Measurements from ENCODE around the gene PDLIM1. TPM values are rescaled to one million over a fixed set of nuclear protein-coding genes. Genes with fewer than 3 reads are reported as not detected.

PDLIM1 gene
- total and polyA plus RNA-seq, 10 of the 15 experiments (the other 5 are each of a cell fraction or from before 2014, with no cell fraction given): 95.7 to 714 (median 309) TPM

- ChIA-PET CTCF (no interaction called here), RAD21 (ENCODE audit: unreplicated experiment) (no interaction called here), POLR2A (no interaction called here), SMC1A (ENCODE audit: uncharacterized antibody, unreplicated experiment) (no interaction called here)
- no peak overlapping the region for H3K4me2 ChIP-seq (ENCODE audit: control insufficient read depth, insufficient read depth)
- TF ChIP-seq SUZ12 (IDR thresholded peaks at IDR 0.05; ENCODE audit: unreplicated experiment) (no peak), ESRRA (IDR thresholded peaks at IDR 0.05; ENCODE audit: low read length) (no peak)
- TF ChIP-seq, protein P1, sequence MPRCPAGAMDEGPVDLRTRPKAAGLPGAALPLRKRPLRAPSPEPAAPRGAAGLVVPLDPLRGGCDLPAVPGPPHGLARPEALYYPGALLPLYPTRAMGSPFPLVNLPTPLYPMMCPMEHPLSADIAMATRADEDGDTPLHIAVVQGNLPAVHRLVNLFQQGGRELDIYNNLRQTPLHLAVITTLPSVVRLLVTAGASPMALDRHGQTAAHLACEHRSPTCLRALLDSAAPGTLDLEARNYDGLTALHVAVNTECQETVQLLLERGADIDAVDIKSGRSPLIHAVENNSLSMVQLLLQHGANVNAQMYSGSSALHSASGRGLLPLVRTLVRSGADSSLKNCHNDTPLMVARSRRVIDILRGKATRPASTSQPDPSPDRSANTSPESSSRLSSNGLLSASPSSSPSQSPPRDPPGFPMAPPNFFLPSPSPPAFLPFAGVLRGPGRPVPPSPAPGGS (IDR thresholded peaks at IDR 0.05; ENCODE audit: borderline replicate concordance, insufficient read depth, low read depth, low read length, poor library complexity, severe bottlenecking): no peak
- no peaks in the 10 kb centered on the region for H3K27me3 ChIP-seq (replicated peaks in 1 of 2; ENCODE audit: control insufficient read depth in 2 of 2, insufficient read depth in 2 of 2, low read length in 1 of 2)
- ATAC-seq: no peak
- H4K20me1 ChIP-seq (ENCODE audit: control insufficient read depth, insufficient read depth): no peaks in the 10 kb centered on the region
- WGBS (ENCODE audit: insufficient coverage, insufficient replicate concordance, low lambda C conversion rate, missing lambda C conversion rate): 63% methylated on average over 3 of the region's 3 CpGs
- no peak overlapping the region for H3K27ac ChIP-seq (ENCODE audit: control insufficient read depth, insufficient read depth)
- intact Hi-C loops (cut with micrococcal nuclease; ENCODE audit: unreplicated experiment): no loop called here
- no peaks in the 10 kb centered on the region for H3K4me1 ChIP-seq (ENCODE audit: control insufficient read depth, insufficient read depth, low read length)
- no peak overlapping the region for H3K9ac ChIP-seq (ENCODE audit: control insufficient read depth, insufficient read depth, low read length)
- no peak for DNase-seq (ENCODE audit: low read depth, low spot score)
- H3K36me3 ChIP-seq (ENCODE audit: control insufficient read depth in 2 of 2, insufficient read depth in 2 of 2, low read length in 1 of 2): no peaks in the 10 kb centered on the region
- no peaks in the 10 kb centered on the region; the same call in 2 of the 3 replicates for H3K9me3 ChIP-seq (replicated peaks; ENCODE audit: control insufficient read depth, insufficient read depth, low read length)
- H2AFZ ChIP-seq (ENCODE audit: control insufficient read depth, low read depth, low read length): no peak overlapping the region
- H3K79me2 ChIP-seq (ENCODE audit: control insufficient read depth, insufficient read depth, low read length): no peaks in the 10 kb centered on the region
- in situ Hi-C loops (cut with MboI): no loop called here
- no peak for FAIRE-seq
- H3K4me3 ChIP-seq: no peak overlapping the region
- no TSS peak for BruUV-seq (replicated peaks)
Measured at GRCh38 chr10:95220539-95220938, 70.3 kb downstream of the PDLIM1 start.

GRCh38 chr10:95217476-95217875 is 73.3 kb downstream of the PDLIM1 start:
- BruUV-seq (replicated peaks): no TSS peak
- ATAC-seq: no peak
- no peak overlapping the region for H3K9ac ChIP-seq (ENCODE audit: control insufficient read depth, insufficient read depth, low read length)
- intact Hi-C loops (cut with micrococcal nuclease; ENCODE audit: unreplicated experiment): no loop called here
- ChIA-PET CTCF (interaction anchor here (0.6 to 1.5 kb wide), 4 partner anchors 26 to 931 kb away, joined by 3 to 4 read pairs (median 3); no protein-coding TSS in a partner anchor), POLR2A (no interaction called here), RAD21 (ENCODE audit: unreplicated experiment) (no interaction called here), SMC1A (ENCODE audit: uncharacterized antibody, unreplicated experiment) (interaction anchor here (1.8 kb wide), 1 partner anchor 10 kb away, joined by 4 read pairs; no protein-coding TSS in a partner anchor)
- H3K4me1 ChIP-seq (ENCODE audit: control insufficient read depth, insufficient read depth, low read length): peaks cover 4% of the 10 kb centered on the region; the same call in 1 of the 2 replicates
- H3K36me3 ChIP-seq (ENCODE audit: control insufficient read depth in 2 of 2, insufficient read depth in 2 of 2, low read length in 1 of 2): no peaks in the 10 kb centered on the region
- H3K27me3 ChIP-seq (replicated peaks in 1 of 2; ENCODE audit: control insufficient read depth in 2 of 2, insufficient read depth in 2 of 2, low read length in 1 of 2): no peaks in the 10 kb centered on the region
- no peak overlapping the region for H3K4me2 ChIP-seq (ENCODE audit: control insufficient read depth, insufficient read depth)
- H2AFZ ChIP-seq (ENCODE audit: control insufficient read depth, low read depth, low read length): no peak overlapping the region
- in situ Hi-C loops (cut with MboI): no loop called here
- no peaks in the 10 kb centered on the region for H3K79me2 ChIP-seq (ENCODE audit: control insufficient read depth, insufficient read depth, low read length)
- no peak for FAIRE-seq
- no peak overlapping the region for H3K27ac ChIP-seq (ENCODE audit: control insufficient read depth, insufficient read depth)
- H3K4me3 ChIP-seq: no peak overlapping the region
- DNase-seq (ENCODE audit: low read depth, low spot score): no peak
- no peaks in the 10 kb centered on the region; the same call in 2 of the 3 replicates for H3K9me3 ChIP-seq (replicated peaks; ENCODE audit: control insufficient read depth, insufficient read depth, low read length)
- 93% methylated on average over 1 of the region's 1 CpG for WGBS (ENCODE audit: insufficient coverage, insufficient replicate concordance, low lambda C conversion rate, missing lambda C conversion rate)
- no peaks in the 10 kb centered on the region for H4K20me1 ChIP-seq (ENCODE audit: control insufficient read depth, insufficient read depth)
- TF ChIP-seq, protein P2, sequence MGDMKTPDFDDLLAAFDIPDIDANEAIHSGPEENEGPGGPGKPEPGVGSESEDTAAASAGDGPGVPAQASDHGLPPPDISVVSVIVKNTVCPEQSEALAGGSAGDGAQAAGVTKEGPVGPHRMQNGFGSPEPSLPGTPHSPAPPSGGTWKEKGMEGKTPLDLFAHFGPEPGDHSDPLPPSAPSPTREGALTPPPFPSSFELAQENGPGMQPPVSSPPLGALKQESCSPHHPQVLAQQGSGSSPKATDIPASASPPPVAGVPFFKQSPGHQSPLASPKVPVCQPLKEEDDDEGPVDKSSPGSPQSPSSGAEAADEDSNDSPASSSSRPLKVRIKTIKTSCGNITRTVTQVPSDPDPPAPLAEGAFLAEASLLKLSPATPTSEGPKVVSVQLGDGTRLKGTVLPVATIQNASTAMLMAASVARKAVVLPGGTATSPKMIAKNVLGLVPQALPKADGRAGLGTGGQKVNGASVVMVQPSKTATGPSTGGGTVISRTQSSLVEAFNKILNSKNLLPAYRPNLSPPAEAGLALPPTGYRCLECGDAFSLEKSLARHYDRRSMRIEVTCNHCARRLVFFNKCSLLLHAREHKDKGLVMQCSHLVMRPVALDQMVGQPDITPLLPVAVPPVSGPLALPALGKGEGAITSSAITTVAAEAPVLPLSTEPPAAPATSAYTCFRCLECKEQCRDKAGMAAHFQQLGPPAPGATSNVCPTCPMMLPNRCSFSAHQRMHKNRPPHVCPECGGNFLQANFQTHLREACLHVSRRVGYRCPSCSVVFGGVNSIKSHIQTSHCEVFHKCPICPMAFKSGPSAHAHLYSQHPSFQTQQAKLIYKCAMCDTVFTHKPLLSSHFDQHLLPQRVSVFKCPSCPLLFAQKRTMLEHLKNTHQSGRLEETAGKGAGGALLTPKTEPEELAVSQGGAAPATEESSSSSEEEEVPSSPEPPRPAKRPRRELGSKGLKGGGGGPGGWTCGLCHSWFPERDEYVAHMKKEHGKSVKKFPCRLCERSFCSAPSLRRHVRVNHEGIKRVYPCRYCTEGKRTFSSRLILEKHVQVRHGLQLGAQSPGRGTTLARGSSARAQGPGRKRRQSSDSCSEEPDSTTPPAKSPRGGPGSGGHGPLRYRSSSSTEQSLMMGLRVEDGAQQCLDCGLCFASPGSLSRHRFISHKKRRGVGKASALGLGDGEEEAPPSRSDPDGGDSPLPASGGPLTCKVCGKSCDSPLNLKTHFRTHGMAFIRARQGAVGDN (IDR thresholded peaks at IDR 0.05): no peak
- no peak for TF ChIP-seq ZNF207 (IDR thresholded peaks at IDR 0.05; ENCODE audit: borderline replicate concordance)
- TF ChIP-seq ZNF274 (IDR thresholded peaks at IDR 0.05; ENCODE audit: insufficient read depth, insufficient read length): no peak
- no peak for TF ChIP-seq ESRRA (IDR thresholded peaks at IDR 0.05; ENCODE audit: low read length)
- no peak for TF ChIP-seq NRF1 (conservative IDR thresholded peaks at IDR 0.05; ENCODE audit: low read depth, low read length)
- no peak for TF ChIP-seq WRNIP1 (IDR thresholded peaks at IDR 0.05; ENCODE audit: borderline replicate concordance, low read depth, low read length)
- TF ChIP-seq FOS (IDR thresholded peaks at IDR 0.05; ENCODE audit: borderline replicate concordance, extremely low read depth, insufficient read length): no peak
- no peak for TF ChIP-seq CREM (IDR thresholded peaks at IDR 0.05; ENCODE audit: low read depth)
- TF ChIP-seq SMC3 (IDR thresholded peaks at IDR 0.05; ENCODE audit: borderline replicate concordance, low read length): no peak
- TF ChIP-seq YBX1 (IDR thresholded peaks at IDR 0.05): no peak
- no peak for TF ChIP-seq CEBPB (IDR thresholded peaks at IDR 0.05; ENCODE audit: borderline replicate concordance in 1 of 2, low read depth in 2 of 2, low read length in 2 of 2)

Data from GM12878 (cell line).